ENCODE data around the gene MACROD1.

The MACROD1 gene

GRCh38 chr11:64128255-64129006, 37.5 kb downstream of the MACROD1 start:
- no peak for DNase-seq

GRCh38 chr11:64127267-64128072, 38.4 kb downstream of the MACROD1 start:
- DNase-seq, result no peak

DNA sequence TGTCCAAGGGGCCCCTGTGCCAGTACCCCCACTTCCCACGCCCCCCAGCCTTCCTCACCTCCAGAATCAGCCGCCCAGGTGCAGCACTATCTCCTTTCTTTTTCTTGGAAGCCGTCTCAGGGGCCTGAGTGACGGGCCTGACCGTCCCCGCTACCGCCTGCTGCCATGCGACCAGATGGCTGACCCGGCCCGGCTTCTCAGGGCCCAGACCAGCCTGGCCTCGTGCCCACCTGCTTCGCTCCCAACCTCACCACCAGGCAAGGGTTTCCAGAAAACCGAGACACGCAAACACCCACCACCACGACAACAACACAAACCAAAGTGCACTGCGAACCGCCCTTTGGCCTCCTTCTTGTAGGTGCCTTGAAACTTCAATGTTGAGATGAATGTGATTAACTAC, 39.1 kb downstream of the MACROD1 start:
- no peak for DNase-seq

GRCh38 chr11:64126371-64126770, 39.5 kb downstream of the MACROD1 start:
- no peak for DNase-seq

GRCh38 chr11:64125676-64126075, 40.2 kb downstream of the MACROD1 start:
- DNase-seq, result no peak

- DNase-seq, result no peak
Observed at GRCh38 chr11:64124147-64124546, 41.8 kb downstream of the MACROD1 start.

- no peak for DNase-seq
Observed at GRCh38 chr11:64123679-64124078, 42.2 kb downstream of the MACROD1 start.

GRCh38 chr11:64122411-64123410, 43.2 kb downstream of the MACROD1 start:
- DNase-seq, result no peak

DNA sequence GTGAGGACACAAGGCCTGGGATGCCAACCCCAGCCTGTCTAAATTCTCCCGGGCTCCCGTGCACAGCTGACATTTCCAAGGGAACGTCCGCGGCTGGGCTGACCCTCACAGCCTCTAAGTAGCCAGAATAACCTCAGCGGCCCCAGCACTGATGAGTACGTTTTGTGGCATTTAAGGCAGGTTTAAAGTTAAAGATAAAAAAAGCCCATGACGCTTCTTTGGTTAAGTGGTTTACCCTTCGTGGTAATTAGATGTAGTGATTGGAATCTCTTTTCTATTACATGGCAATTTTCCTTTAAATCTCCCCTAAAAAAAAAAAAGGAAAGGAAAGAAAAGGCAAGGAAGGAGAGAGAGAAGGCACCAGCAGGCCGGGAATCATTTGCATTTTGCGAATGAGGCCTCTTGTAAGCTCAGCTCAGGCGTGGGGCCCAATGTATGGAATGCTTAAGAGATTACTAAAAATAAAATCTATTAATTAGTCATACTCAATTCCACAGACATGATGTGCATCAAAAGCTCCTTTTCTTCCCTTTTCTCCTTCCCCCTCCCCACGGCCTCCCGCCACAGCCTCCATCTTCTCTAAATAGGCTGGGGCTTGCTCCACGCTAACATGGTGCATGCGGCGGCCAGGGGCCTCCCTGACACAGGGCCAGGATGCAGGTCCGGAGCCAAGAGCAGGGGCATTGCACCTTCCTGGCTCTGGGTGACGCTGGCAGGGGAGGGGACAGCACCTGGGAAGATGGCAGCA, 44.1 kb downstream of the MACROD1 start:
- no peak for DNase-seq

DNA sequence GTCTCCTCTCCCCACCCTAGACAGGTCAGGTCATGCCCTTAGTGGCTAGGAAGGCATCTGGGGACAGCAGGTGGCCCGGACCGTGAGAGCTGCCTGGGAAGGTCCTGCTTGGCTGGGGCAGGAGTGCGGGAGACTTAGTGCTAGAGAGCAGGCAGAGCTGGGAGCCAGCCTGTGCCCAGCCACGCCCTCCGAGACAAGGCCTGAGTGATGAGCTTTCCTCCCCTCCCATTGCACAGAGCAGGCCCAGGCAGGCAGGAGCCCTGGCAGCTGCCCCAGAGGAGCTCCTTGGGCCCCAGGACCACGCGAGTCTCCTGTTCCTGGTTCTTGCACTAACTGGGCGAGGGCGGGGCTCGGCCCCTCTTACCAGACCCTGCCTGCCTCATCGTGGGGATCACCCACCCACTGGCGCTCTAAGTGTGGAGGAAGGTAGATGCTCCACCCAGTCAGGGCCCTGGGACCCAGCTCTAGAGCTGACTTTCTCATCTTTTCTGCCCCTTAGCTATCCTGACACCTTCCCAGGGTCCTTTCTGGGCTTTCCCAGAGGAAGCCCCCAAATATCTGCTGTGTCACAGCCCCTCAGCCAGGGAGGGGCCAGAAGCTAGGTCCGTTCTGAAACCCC, 44.9 kb downstream of the MACROD1 start:
- no peak for DNase-seq

DNA sequence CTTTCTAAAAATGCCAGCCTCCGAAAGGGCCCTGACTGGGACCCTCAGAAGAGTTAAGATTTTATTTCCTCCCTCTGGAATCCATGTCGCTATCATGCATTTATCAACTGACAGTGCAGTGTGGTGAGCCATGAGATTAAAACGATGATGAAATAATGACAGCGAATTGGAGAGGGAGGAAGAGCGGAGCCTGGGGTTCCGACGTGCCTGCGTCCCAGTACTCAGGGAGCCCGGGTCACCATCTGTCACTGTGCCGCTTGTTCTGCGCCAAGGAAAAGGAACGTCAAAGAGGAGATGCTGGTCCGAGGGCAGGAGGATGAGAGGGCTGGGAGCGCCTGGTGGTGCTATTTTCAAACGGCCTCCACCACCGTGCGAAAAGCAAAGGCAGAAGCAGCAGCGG, 46.2 kb downstream of the MACROD1 start:
- DNase-seq, result no peak

DNA sequence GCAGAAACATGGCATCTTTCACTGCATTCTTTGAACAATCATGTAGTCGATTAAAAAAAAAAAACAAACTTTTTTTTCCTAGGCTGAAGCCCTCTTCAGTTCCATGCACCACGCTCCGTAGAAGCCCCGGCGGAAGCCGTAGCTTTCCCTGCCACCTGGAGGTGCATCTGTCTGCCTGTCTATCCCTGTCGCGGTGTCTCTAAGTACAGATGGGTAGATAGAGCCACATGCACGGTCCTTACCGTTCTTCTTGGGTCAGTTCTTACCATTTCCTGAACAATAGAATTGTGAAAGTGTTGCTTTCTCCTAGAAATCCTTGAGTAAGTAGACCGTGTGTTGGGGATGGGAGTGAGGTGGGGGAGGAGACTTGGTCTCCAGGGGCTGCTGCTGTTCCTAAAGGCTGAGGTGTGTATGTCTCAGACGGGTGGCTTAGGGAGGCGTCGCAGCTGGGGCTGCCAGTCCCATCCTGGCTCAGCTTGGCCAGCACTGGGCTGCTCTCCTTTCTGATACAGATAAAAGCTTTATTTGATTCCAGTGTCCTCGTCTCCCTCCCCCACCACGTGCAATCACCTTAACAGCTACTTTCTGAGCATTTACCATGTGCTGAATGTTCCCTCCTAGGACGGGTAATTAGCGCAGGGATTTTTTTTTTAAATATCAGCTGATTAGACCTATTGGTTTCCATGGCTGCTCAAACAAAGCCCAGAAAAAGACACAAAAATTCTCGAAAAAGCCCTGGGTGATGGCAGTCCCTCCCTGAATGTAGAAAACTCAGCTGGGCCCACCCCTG, 46.8 kb downstream of the MACROD1 start:
- no peak for DNase-seq

GRCh38 chr11:64117763-64118459, 48.0 kb downstream of the MACROD1 start:
- DNase-seq, result no peak

DNA sequence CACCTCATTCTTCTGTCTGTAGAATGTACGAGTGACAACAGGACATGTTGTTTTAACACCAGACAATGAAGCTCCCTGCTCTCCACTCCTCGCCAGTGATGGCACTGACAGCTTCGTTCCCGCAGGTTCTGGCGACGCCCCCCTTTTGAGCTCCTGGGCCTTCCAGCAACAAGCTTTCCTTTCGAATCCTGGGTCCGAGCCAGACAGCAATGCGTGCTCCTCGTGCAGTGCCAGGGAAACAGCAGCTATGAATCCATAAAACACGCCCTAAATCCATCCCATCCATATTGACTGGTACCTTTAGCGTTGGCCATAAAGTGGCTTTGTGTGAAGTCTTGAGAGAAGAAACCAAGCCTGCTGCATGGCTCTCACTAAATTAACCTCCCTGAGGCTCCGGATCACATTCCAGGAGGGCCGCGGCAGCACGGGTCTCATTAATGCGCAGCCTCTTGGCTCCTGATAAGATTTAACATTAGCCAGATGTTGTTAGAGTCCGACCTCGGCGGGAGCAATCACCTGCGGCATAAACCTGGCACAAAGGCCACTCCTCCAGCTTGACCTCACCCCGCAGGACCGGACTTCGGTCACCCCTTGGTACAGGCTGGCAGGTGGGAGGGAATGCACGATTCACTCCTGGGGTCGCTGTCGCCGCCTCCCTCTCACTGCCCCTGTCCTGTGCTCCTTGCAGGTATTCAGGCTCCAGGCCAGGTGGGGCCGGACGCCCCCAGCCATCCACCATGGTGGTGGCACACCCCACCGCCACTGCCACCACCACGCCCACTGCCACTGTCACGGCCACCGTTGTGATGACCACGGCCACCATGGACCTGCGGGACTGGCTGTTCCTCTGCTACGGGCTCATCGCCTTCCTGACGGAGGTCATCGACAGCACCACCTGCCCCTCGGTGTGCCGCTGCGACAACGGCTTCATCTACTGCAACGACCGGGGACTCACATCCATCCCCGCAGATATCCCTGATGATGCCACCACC, 50.1 kb downstream of the MACROD1 start:
- DNase-seq, result no peak

- DNase-seq, result no peak
Observed at GRCh38 chr11:64114231-64114630, 51.7 kb downstream of the MACROD1 start.

DNA sequence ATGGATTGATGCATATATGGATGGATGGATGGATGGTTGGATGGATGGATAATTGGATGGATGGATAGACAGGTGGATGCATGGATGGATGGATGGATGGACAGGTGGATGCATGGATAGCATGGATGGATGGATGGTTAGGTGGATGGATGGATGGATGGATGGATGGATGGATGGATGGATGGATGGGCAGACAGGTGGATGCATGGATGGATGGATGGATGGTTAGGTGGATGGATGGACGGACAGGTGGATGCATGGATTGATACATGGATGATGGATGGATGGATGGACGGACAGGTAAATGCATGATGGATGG, 52.5 kb downstream of the MACROD1 start:
- no peak for DNase-seq

DNA sequence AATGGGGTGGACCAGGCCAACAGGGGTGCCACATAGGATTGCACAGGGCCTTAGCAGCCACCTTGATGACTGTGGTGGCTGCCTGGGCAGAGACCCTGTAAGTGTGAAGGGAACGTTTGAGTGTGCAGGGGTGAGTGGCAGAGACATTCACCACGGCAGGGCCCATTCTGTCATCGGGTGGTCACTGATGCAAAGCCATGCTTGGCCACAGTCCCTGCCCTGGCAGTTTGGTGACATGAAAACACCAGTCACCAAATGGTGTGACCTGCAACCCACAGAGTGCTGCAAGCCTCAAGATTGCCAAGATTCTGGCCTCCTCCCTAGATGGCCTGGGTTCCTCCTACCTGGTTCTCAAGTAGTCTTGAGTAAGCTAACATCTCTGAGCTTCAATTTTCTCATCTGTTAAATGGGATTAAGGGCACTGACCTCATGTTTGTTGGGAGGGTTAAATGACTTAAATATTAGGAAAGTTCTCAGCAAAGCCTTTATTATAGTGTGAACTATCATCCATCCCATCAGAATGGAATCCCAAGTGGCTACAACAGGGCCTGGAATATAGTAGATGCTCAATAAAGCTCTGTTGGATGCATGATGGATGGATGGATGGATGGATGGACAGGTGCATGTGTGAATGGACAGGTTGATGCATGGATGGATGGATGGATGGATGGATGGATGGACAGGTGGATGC, 53.0 kb downstream of the MACROD1 start:
- no peak for DNase-seq
